Gastroesophageal sphincter (tissue), 4 donors: ENCODE data around the gene INAFM2. TPM values are rescaled to one million over a fixed set of nuclear protein-coding genes. Genes with fewer than 3 reads are reported as not detected.

ENCODE experiments used
- ATAC-seq: fragments of 150-250 bp; one replicate; pipeline ENCODE4 v1.9.1; 2016; ENCODE audit warnings: mild to moderate bottlenecking, moderate library complexity
- H3K27ac ChIP-seq, 4 donors: fragments of 200-600 bp; sonication (generic) in 3 of 4; 1 replicate in 3 of 4; 2 replicates in 1 of 4; pipeline ENCODE4 v1.5.1; 2016 to 2019
- H3K27me3 ChIP-seq: fragments of 200-600 bp; sonication (generic); one replicate; pipeline ENCODE4 v1.5.1; 2019
- H3K36me3 ChIP-seq, 2 donors: fragments of 200-600 bp; sonication (generic); one replicate each; pipeline ENCODE4 v1.5.1; 2019; ENCODE audit warnings: control low read depth in 1 of 2
- H3K4me1 ChIP-seq, 3 donors: fragments of 200-600 bp; sonication (generic); 1 replicate in 2 of 3; 2 replicates in 1 of 3; pipeline ENCODE4 v1.5.1; 2016 to 2019; ENCODE audit warnings: control low read depth in 2 of 3
- H3K4me3 ChIP-seq, 2 donors: fragments of 200-600 bp; sonication (generic); one replicate each; pipeline ENCODE4 v1.5.1; 2019; ENCODE audit warnings: mild to moderate bottlenecking in 1 of 2, moderate library complexity in 1 of 2
- H3K9me3 ChIP-seq, 3 donors: fragments of 200-600 bp; sonication (generic); one replicate each; pipeline ENCODE4 v1.5.1; 2017 to 2019; ENCODE audit warnings: control low read depth in 2 of 3
- CTCF ChIP-seq, 4 experiments: fragments of 200-600 bp in 2 of 4; fragments of 450-650 bp in 2 of 4; sonication (generic) in 1 of 4; IDR thresholded peaks; one replicate each; pipeline ENCODE4 v1.5.1; 2017 to 2019; ENCODE audit warnings: antibody characterized with exemption in 4 of 4, mild to moderate bottlenecking in 2 of 4, moderate library complexity in 2 of 4
- EP300 ChIP-seq: sonication (generic); formaldehyde crosslinking; IDR thresholded peaks from one replicate; pipeline ENCODE4 v1.6.1; 2017; ENCODE audit warnings: antibody characterized with exemption, mild to moderate bottlenecking
- POLR2A ChIP-seq, 2 donors: fragments of 450-650 bp; IDR thresholded peaks; one replicate each; pipeline ENCODE4 v1.6.1; 2017; ENCODE audit warnings: antibody characterized with exemption in 2 of 2, mild to moderate bottlenecking in 2 of 2, moderate library complexity in 1 of 2
- POLR2AphosphoS5 ChIP-seq: sonication (generic); formaldehyde crosslinking; IDR thresholded peaks from one replicate; pipeline ENCODE4 v1.6.1; 2017; ENCODE audit warnings: antibody characterized with exemption
- WGBS, 2 donors: methylation state at CpG; one replicate each; pipeline ENCODE4 v1.1.5; 2018; ENCODE audit warnings: low coverage in 1 of 2; 5-methylcytosine and 5-hydroxymethylcytosine counted together
- total RNA-seq, 4 donors: library from RNA; depleted of rRNA; stranded (reverse); fragments of >200 nt; gene quantifications; one replicate each; pipeline ENCODE4 v1.1.0, GENCODE V29; 2016

The INAFM2 gene
- total RNA-seq, 4 donors from 2014 or later, result 27.3 to 66.6 (median 37.5) TPM

DNA sequence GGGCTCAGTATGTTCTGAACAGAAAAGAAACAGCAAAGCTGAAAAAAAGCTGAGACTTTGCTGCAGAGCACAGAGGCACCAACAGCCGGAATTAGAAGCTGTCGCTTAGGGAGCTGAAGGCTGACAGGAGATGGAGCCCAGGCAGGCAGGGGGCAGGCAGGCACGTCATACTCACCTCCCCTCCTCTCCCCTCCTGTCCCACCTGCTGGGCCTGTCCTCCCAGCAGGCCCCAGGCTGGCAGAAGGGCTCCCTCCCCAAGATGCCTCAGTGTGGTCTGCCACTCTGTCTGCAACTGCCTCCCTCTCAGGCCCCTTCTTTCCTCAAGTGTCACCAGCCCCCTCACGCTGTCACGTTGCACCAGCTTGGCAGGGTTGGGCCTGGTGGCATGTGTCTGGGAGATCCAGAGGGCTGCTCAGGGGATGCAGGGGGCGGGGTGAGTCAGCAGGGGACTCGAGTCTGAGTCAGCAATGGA, 37.4 kb upstream of the INAFM2 start:
- no peaks in the 10 kb centered on the region for H3K9me3 ChIP-seq
- no peak overlapping the region for H3K27ac ChIP-seq
- H3K4me1 ChIP-seq, result peaks cover 0 to 33% (median 21%) of the 10 kb centered on the region in 3 donors
- no peak overlapping the region for H3K4me3 ChIP-seq
- H3K36me3 ChIP-seq, result no peaks in the 10 kb centered on the region
- H3K27me3 ChIP-seq, result peaks cover 51% of the 10 kb centered on the region
- ATAC-seq, result no peak
- TF ChIP-seq CTCF (IDR thresholded peaks at IDR 0.05) (no peak), EP300 (no peak), POLR2A (IDR thresholded peaks at IDR 0.05) (no peak), POLR2AphosphoS5 (no peak)
- WGBS, 2 donors, result 80% methylated on average over 1 to 4 of the region's 7 CpGs

DNA sequence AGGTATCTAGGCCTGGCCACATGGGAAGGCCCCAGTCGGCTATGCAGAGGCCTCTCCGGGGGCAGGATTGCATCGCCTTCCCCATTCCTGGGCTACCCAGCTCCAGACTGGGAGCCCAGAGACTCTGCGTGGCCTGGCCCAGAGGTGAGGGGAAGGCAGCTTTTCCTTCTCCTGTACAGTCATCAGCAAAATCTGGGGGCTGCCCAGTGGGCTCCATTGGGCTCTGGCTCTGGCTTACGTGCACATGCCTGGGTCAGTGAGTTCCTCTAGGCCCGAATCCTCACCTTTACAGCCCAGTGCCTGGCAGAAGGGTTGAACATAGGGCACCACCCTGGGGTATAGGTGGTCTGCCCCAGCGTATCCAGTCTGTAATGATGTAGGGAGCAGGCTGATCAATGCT, 36.7 kb upstream of the INAFM2 start:
- TF ChIP-seq POLR2AphosphoS5, result no peak
- no peak for TF ChIP-seq CTCF (IDR thresholded peaks at IDR 0.05)
- TF ChIP-seq EP300, result no peak
- no peak for TF ChIP-seq POLR2A (IDR thresholded peaks at IDR 0.05)
- peaks cover 44% of the 10 kb centered on the region for H3K27me3 ChIP-seq
- H3K4me3 ChIP-seq, result no peak overlapping the region
- H3K9me3 ChIP-seq, result no peaks in the 10 kb centered on the region
- no peaks in the 10 kb centered on the region for H3K36me3 ChIP-seq
- H3K27ac ChIP-seq, result no peak overlapping the region
- peaks cover 0 to 33% (median 23%) of the 10 kb centered on the region in 3 donors for H3K4me1 ChIP-seq
- ATAC-seq, result no peak
- WGBS, 2 donors, result no CpG with 5 or more reads among the region's 7 CpGs

- H3K4me1 ChIP-seq, result peaks cover 0 to 27% (median 19%) of the 10 kb centered on the region in 3 donors
- no peaks in the 10 kb centered on the region for H3K36me3 ChIP-seq
- WGBS, 2 donors, result 71% methylated on average over 1 of the region's 3 CpGs; no CpG with 5 or more reads in 1 of the 2 donors
- no peak for ATAC-seq
- no peak overlapping the region for H3K4me3 ChIP-seq
- H3K9me3 ChIP-seq, result no peaks in the 10 kb centered on the region
- no peak overlapping the region for H3K27ac ChIP-seq
- peaks cover 36% of the 10 kb centered on the region for H3K27me3 ChIP-seq
- no peak for TF ChIP-seq POLR2AphosphoS5
- TF ChIP-seq POLR2A (IDR thresholded peaks at IDR 0.05), result no peak
- no peak for TF ChIP-seq EP300
- TF ChIP-seq CTCF (IDR thresholded peaks at IDR 0.05), result no peak
Measured at GRCh38 chr15:40287505-40287904, 36.0 kb upstream of the INAFM2 start.

DNA sequence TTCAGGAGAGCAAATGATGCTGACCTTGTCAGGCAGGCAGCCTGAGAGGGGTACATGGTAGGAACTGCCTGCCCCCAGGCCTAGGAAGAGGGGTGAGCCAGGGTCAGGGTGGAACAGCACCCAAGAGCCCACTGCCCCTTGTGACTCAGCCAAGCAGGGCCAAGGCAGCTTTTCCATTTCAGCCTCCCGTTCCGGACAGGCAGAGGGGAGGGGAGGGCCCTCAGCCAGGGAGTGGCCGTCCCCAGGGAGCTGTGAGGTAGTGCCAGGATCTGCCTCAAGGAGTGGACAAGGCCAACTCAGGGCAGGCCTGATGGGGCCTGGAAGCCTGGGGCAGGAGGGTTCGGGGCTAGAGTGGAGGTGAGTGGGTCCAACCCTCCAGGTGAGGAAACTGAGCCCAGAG, 35.5 kb upstream of the INAFM2 start:
- Histone ChIP-seq H3K36me3 (no peaks in the 10 kb centered on the region), H3K4me1 (peaks cover 0 to 22% (median 14%) of the 10 kb centered on the region in 3 donors), H3K9me3 (no peaks in the 10 kb centered on the region), H3K27ac (no peak overlapping the region), H3K27me3 (peaks cover 32% of the 10 kb centered on the region), H3K4me3 (no peak overlapping the region)
- no CpG with 5 or more reads among the region's 4 CpGs for WGBS, 2 donors
- TF ChIP-seq POLR2AphosphoS5, result no peak
- TF ChIP-seq POLR2A (IDR thresholded peaks at IDR 0.05), result no peak
- TF ChIP-seq CTCF (IDR thresholded peaks at IDR 0.05), result no peak
- no peak for TF ChIP-seq EP300
- no peak for ATAC-seq

- WGBS, 2 donors, result 64 to 100% methylated on average over 1 to 6 of the region's 6 CpGs
- Histone ChIP-seq H3K27ac (no peak overlapping the region), H3K36me3 (no peaks in the 10 kb centered on the region), H3K9me3 (no peaks in the 10 kb centered on the region), H3K27me3 (peaks cover 19% of the 10 kb centered on the region), H3K4me1 (peaks cover 0 to 15% (median 10%) of the 10 kb centered on the region in 3 donors), H3K4me3 (no peak overlapping the region)
- TF ChIP-seq POLR2AphosphoS5 (no peak), EP300 (no peak), CTCF (IDR thresholded peaks at IDR 0.05) (no peak)
- no peak for ATAC-seq
Measured at GRCh38 chr15:40289140-40289775, 34.2 kb upstream of the INAFM2 start.
